ENCODE results near the gene MANEA. TPM values are rescaled to one million over a fixed set of nuclear protein-coding genes. Genes with fewer than 3 reads are reported as not detected.

The MANEA gene
- total and polyA plus RNA-seq, 2 of the 4 experiments (the other 2 are of a cell fraction): 3.9 to 9.0 TPM

DNA sequence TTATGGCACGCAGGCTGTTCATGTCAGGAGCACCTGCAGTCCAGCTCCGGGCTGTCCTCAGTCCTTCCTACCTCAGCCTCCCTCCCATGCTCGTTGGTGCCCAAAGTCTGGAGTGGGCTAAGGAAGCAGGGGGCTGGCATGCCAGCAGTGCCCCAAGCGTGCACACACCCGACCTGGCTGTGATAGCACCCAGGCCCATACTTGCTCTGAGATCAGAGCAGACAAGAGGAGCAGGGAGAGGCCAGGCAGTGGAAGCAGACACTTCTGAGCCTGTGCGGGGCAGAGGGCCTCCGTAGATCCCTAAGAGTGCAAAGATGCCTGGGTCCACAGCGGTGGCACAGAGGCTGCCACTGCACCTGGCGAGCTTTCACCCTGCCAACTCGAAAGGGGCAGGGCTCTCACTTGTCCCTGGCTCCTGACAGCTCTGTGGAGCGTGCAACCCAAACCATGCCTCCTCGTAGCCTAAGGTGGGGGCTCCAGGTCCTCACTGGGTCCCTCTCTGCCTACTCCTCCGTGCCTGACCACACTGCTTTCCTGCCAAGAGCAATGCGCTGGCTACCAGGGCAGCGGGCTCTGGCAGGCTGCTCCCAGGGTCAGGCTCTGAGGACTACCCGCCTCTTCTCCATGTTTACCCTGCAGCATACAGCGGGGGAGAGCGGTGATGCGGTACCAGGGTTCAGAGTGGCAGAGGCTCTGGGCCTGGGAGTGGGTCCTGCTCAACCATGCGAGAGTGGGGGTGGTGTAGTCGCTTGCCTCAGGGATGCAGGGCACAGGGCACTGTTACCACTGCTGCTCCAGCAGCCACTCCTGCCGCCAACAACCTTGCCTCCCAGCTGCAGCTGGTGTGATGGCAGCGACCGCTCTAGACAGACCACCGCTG, 59.5 kb downstream of the MANEA start:
- ChIA-PET POLR2A (ENCODE audit: unreplicated experiment) (no interaction called here), CTCF (interaction anchor here (1.3 kb wide), 1 partner anchor 16 kb away, joined by 3 read pairs; no protein-coding TSS in a partner anchor)
- Histone ChIP-seq H3K27me3 (ENCODE audit: control insufficient read depth, insufficient read depth, low read length) (no peaks in the 10 kb centered on the region), H4K5ac (ENCODE audit: low read depth, low read length) (no peak overlapping the region), H4K91ac (ENCODE audit: insufficient read depth, low read depth, low read length) (no peak overlapping the region), H3K4me1 (ENCODE audit: control insufficient read depth, insufficient read depth, low read length) (no peaks in the 10 kb centered on the region), H3K4me3 (ENCODE audit: insufficient read depth, low read depth, low read length) (no peak overlapping the region), H3K56ac (ENCODE audit: extremely low read depth, insufficient read depth, low read length) (no peak overlapping the region), H3K9me1 (ENCODE audit: insufficient read depth, low read length) (no peaks in the 10 kb centered on the region), H4K8ac (ENCODE audit: low read depth in 2 of 2, low read length in 2 of 2) (no peak overlapping the region), H2BK120ac (ENCODE audit: low read depth, low read length) (no peak overlapping the region), H3K4me2 (ENCODE audit: low read depth, low read length) (no peak overlapping the region), H2BK20ac (ENCODE audit: low read depth, low read length) (no peak overlapping the region), H2BK5ac (ENCODE audit: low read depth, low read length, poor library complexity, severe bottlenecking) (no peak overlapping the region), H3K9me3 (ENCODE audit: control insufficient read depth, insufficient read depth, low read length) (no peaks in the 10 kb centered on the region), H3K36me3 (ENCODE audit: control insufficient read depth, insufficient read depth, low read length) (no peaks in the 10 kb centered on the region), H2AK5ac (ENCODE audit: low read depth, low read length) (no peak overlapping the region), H3K14ac (replicated peaks; ENCODE audit: low read depth, low read length) (no peak overlapping the region), H3K9ac (ENCODE audit: low read depth, low read length) (no peak overlapping the region), H3K27ac (ENCODE audit: insufficient read depth, low read length) (no peak overlapping the region), H2AK9ac (replicated peaks; ENCODE audit: low read depth, low read length, poor library complexity) (no peak overlapping the region), H3K23ac (ENCODE audit: low read depth, low read length) (no peak overlapping the region), H4K20me1 (ENCODE audit: insufficient read depth, low read length) (no peaks in the 10 kb centered on the region), H2BK15ac (ENCODE audit: low read depth, low read length) (no peak overlapping the region), H3K4ac (ENCODE audit: low read depth, low read length) (no peak overlapping the region), H3K18ac (ENCODE audit: low read depth, low read length) (no peak overlapping the region), H3K79me1 (ENCODE audit: low read depth in 1 of 2, low read length in 2 of 2) (no peaks in the 10 kb centered on the region), H2AFZ (replicated peaks; ENCODE audit: low read length, poor library complexity) (no peak overlapping the region)
- intact Hi-C loops (cut with micrococcal nuclease): no loop called here
- no TSS peak for BruUV-seq (replicated peaks)
- no peak for DNase-seq
- TF ChIP-seq, protein P1, sequence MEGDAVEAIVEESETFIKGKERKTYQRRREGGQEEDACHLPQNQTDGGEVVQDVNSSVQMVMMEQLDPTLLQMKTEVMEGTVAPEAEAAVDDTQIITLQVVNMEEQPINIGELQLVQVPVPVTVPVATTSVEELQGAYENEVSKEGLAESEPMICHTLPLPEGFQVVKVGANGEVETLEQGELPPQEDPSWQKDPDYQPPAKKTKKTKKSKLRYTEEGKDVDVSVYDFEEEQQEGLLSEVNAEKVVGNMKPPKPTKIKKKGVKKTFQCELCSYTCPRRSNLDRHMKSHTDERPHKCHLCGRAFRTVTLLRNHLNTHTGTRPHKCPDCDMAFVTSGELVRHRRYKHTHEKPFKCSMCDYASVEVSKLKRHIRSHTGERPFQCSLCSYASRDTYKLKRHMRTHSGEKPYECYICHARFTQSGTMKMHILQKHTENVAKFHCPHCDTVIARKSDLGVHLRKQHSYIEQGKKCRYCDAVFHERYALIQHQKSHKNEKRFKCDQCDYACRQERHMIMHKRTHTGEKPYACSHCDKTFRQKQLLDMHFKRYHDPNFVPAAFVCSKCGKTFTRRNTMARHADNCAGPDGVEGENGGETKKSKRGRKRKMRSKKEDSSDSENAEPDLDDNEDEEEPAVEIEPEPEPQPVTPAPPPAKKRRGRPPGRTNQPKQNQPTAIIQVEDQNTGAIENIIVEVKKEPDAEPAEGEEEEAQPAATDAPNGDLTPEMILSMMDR (conservative IDR thresholded peaks at IDR 0.05; ENCODE audit: low read depth, low read length): no peak
- TF ChIP-seq RCOR1 (IDR thresholded peaks at IDR 0.05; ENCODE audit: insufficient replicate concordance, low read length) (no peak), MXI1 (IDR thresholded peaks at IDR 0.05; ENCODE audit: borderline replicate concordance, low read depth, low read length) (no peak), CEBPB (IDR thresholded peaks at IDR 0.05; ENCODE audit: low read depth, low read length) (no peak)
- in situ Hi-C loops (cut with MboI; ENCODE audit: low sequenced_read_pairs): no loop called here
- dilution Hi-C loops (cut with HindIII; ENCODE audit: low sequenced_read_pairs, unreplicated experiment): no loop called here
- no peak for ATAC-seq (ENCODE audit: low read depth)
- WGBS, 2 experiments (ENCODE audit: extremely low coverage in 2 of 2, insufficient read length in 1 of 2): 67% methylated on average over 3 of the region's 25 CpGs; no CpG with 5 or more reads in 1 of the 2 experiments

All from IMR-90 (cell line).